ENCODE data around the gene SHQ1.

SHQ1 gene

GRCh38 chr3:72782521-72782920 lies 65.7 kb downstream of the SHQ1 start:
- no peaks in the 10 kb centered on the region for H3K9me3 ChIP-seq (ENCODE audit: control insufficient read depth, insufficient read depth, low read length)
- no peak overlapping the region for H3K4me3 ChIP-seq (ENCODE audit: low read length)
- no peaks in the 10 kb centered on the region for H3K27me3 ChIP-seq (ENCODE audit: control insufficient read depth, insufficient read depth, low read length)
- no peaks in the 10 kb centered on the region for H3K36me3 ChIP-seq (ENCODE audit: control insufficient read depth, insufficient read depth, low read length)
- H3K4me1 ChIP-seq (ENCODE audit: control insufficient read depth, insufficient read depth, low read length) = no peaks in the 10 kb centered on the region
- no CpG with 5 or more reads among the region's 2 CpGs for WGBS (ENCODE audit: insufficient coverage, insufficient read length)
- H3K27ac ChIP-seq (ENCODE audit: low read length) = no peak overlapping the region
- DNase-seq (ENCODE audit: low read depth, low spot score) = no peak

GRCh38 chr3:72769758-72770540 lies 78.3 kb downstream of the SHQ1 start:
- no peaks in the 10 kb centered on the region for H3K27me3 ChIP-seq (ENCODE audit: control insufficient read depth, insufficient read depth, low read length)
- peaks cover 8% of the 10 kb centered on the region for H3K4me1 ChIP-seq (ENCODE audit: control insufficient read depth, insufficient read depth, low read length)
- no CpG with 5 or more reads among the region's 1 CpG for WGBS (ENCODE audit: insufficient coverage, insufficient read length)
- no peaks in the 10 kb centered on the region for H3K9me3 ChIP-seq (ENCODE audit: control insufficient read depth, insufficient read depth, low read length)
- H3K27ac ChIP-seq (ENCODE audit: low read length) = no peak overlapping the region
- no peak for DNase-seq (ENCODE audit: low read depth, low spot score)
- no peaks in the 10 kb centered on the region for H3K36me3 ChIP-seq (ENCODE audit: control insufficient read depth, insufficient read depth, low read length)
- H3K4me3 ChIP-seq (ENCODE audit: low read length) = no peak overlapping the region

GRCh38 chr3:72768936-72769335 lies 79.3 kb downstream of the SHQ1 start:
- no peak for DNase-seq (ENCODE audit: low read depth, low spot score)
- Histone ChIP-seq H3K27me3 (ENCODE audit: control insufficient read depth, insufficient read depth, low read length) (no peaks in the 10 kb centered on the region), H3K9me3 (ENCODE audit: control insufficient read depth, insufficient read depth, low read length) (no peaks in the 10 kb centered on the region), H3K27ac (ENCODE audit: low read length) (no peak overlapping the region), H3K36me3 (ENCODE audit: control insufficient read depth, insufficient read depth, low read length) (no peaks in the 10 kb centered on the region), H3K4me3 (ENCODE audit: low read length) (no peak overlapping the region), H3K4me1 (ENCODE audit: control insufficient read depth, insufficient read depth, low read length) (peaks cover 8% of the 10 kb centered on the region)
- no CpG with 5 or more reads among the region's 1 CpG for WGBS (ENCODE audit: insufficient coverage, insufficient read length)

- no CpG with 5 or more reads among the region's 6 CpGs for WGBS (ENCODE audit: insufficient coverage, insufficient read length)
- DNase-seq (ENCODE audit: low read depth, low spot score) = no peak
- no peaks in the 10 kb centered on the region for H3K27me3 ChIP-seq (ENCODE audit: control insufficient read depth, insufficient read depth, low read length)
- H3K4me1 ChIP-seq (ENCODE audit: control insufficient read depth, insufficient read depth, low read length) = peaks cover 8% of the 10 kb centered on the region
- H3K9me3 ChIP-seq (ENCODE audit: control insufficient read depth, insufficient read depth, low read length) = no peaks in the 10 kb centered on the region
- H3K36me3 ChIP-seq (ENCODE audit: control insufficient read depth, insufficient read depth, low read length) = no peaks in the 10 kb centered on the region; the same call in 1 of the 2 replicates
- H3K27ac ChIP-seq (ENCODE audit: low read length) = no peak overlapping the region
- H3K4me3 ChIP-seq (ENCODE audit: low read length) = no peak overlapping the region
Measured at GRCh38 chr3:72768481-72768880, 79.8 kb downstream of the SHQ1 start.

GRCh38 chr3:72768006-72768441 lies 80.2 kb downstream of the SHQ1 start:
- H3K27ac ChIP-seq (ENCODE audit: low read length) = no peak overlapping the region
- no peak for DNase-seq (ENCODE audit: low read depth, low spot score)
- no peaks in the 10 kb centered on the region for H3K9me3 ChIP-seq (ENCODE audit: control insufficient read depth, insufficient read depth, low read length)
- H3K27me3 ChIP-seq (ENCODE audit: control insufficient read depth, insufficient read depth, low read length) = no peaks in the 10 kb centered on the region
- no CpG with 5 or more reads among the region's 5 CpGs for WGBS (ENCODE audit: insufficient coverage, insufficient read length)
- H3K4me3 ChIP-seq (ENCODE audit: low read length) = no peak overlapping the region
- H3K4me1 ChIP-seq (ENCODE audit: control insufficient read depth, insufficient read depth, low read length) = peaks cover 8% of the 10 kb centered on the region
- no peaks in the 10 kb centered on the region; the same call in 1 of the 2 replicates for H3K36me3 ChIP-seq (ENCODE audit: control insufficient read depth, insufficient read depth, low read length)

- Histone ChIP-seq H3K4me1 (ENCODE audit: control insufficient read depth, insufficient read depth, low read length) (peaks cover 8% of the 10 kb centered on the region), H3K9me3 (ENCODE audit: control insufficient read depth, insufficient read depth, low read length) (no peaks in the 10 kb centered on the region), H3K4me3 (ENCODE audit: low read length) (no peak overlapping the region), H3K36me3 (ENCODE audit: control insufficient read depth, insufficient read depth, low read length) (no peaks in the 10 kb centered on the region; the same call in 1 of the 2 replicates), H3K27me3 (ENCODE audit: control insufficient read depth, insufficient read depth, low read length) (no peaks in the 10 kb centered on the region), H3K27ac (ENCODE audit: low read length) (no peak overlapping the region)
- no CpG with 5 or more reads among the region's 5 CpGs for WGBS (ENCODE audit: insufficient coverage, insufficient read length)
- DNase-seq (ENCODE audit: low read depth, low spot score) = no peak
Measured at GRCh38 chr3:72766866-72767265, 81.4 kb downstream of the SHQ1 start.

- H3K4me3 ChIP-seq (ENCODE audit: low read length) = no peak overlapping the region
- H3K27ac ChIP-seq (ENCODE audit: low read length) = no peak overlapping the region
- no peaks in the 10 kb centered on the region for H3K9me3 ChIP-seq (ENCODE audit: control insufficient read depth, insufficient read depth, low read length)
- no CpG with 5 or more reads among the region's 8 CpGs for WGBS (ENCODE audit: insufficient coverage, insufficient read length)
- H3K36me3 ChIP-seq (ENCODE audit: control insufficient read depth, insufficient read depth, low read length) = no peaks in the 10 kb centered on the region; the same call in 1 of the 2 replicates
- no peaks in the 10 kb centered on the region for H3K27me3 ChIP-seq (ENCODE audit: control insufficient read depth, insufficient read depth, low read length)
- DNase-seq (ENCODE audit: low read depth, low spot score) = no peak
- peaks cover 6% of the 10 kb centered on the region for H3K4me1 ChIP-seq (ENCODE audit: control insufficient read depth, insufficient read depth, low read length)
Measured at GRCh38 chr3:72763751-72764440, 84.3 kb downstream of the SHQ1 start.

- WGBS (ENCODE audit: insufficient coverage, insufficient read length) = no CpG with 5 or more reads among the region's 3 CpGs
- no peaks in the 10 kb centered on the region; the same call in 1 of the 2 replicates for H3K36me3 ChIP-seq (ENCODE audit: control insufficient read depth, insufficient read depth, low read length)
- no peak overlapping the region for H3K27ac ChIP-seq (ENCODE audit: low read length)
- H3K4me3 ChIP-seq (ENCODE audit: low read length) = no peak overlapping the region
- H3K4me1 ChIP-seq (ENCODE audit: control insufficient read depth, insufficient read depth, low read length) = peaks cover 3% of the 10 kb centered on the region; the same call in 1 of the 2 replicates
- H3K27me3 ChIP-seq (ENCODE audit: control insufficient read depth, insufficient read depth, low read length) = no peaks in the 10 kb centered on the region
- H3K9me3 ChIP-seq (ENCODE audit: control insufficient read depth, insufficient read depth, low read length) = no peaks in the 10 kb centered on the region
- DNase-seq (ENCODE audit: low read depth, low spot score) = no peak
Measured at GRCh38 chr3:72761410-72761809, 86.8 kb downstream of the SHQ1 start.

- Histone ChIP-seq H3K4me3 (ENCODE audit: low read length) (no peak overlapping the region), H3K27me3 (ENCODE audit: control insufficient read depth, insufficient read depth, low read length) (no peaks in the 10 kb centered on the region), H3K9me3 (ENCODE audit: control insufficient read depth, insufficient read depth, low read length) (no peaks in the 10 kb centered on the region), H3K27ac (ENCODE audit: low read length) (no peak overlapping the region), H3K36me3 (ENCODE audit: control insufficient read depth, insufficient read depth, low read length) (no peaks in the 10 kb centered on the region; the same call in 1 of the 2 replicates), H3K4me1 (ENCODE audit: control insufficient read depth, insufficient read depth, low read length) (no peaks in the 10 kb centered on the region)
- no peak for DNase-seq (ENCODE audit: low read depth, low spot score)
- WGBS (ENCODE audit: insufficient coverage, insufficient read length) = no CpG with 5 or more reads among the region's 3 CpGs
Measured at GRCh38 chr3:72760225-72760624, 88.0 kb downstream of the SHQ1 start.

GRCh38 chr3:72756900-72757299 lies 91.3 kb downstream of the SHQ1 start:
- Histone ChIP-seq H3K4me1 (ENCODE audit: control insufficient read depth, insufficient read depth, low read length) (no peaks in the 10 kb centered on the region), H3K27me3 (ENCODE audit: control insufficient read depth, insufficient read depth, low read length) (no peaks in the 10 kb centered on the region), H3K27ac (ENCODE audit: low read length) (no peak overlapping the region), H3K4me3 (ENCODE audit: low read length) (no peak overlapping the region), H3K36me3 (ENCODE audit: control insufficient read depth, insufficient read depth, low read length) (no peaks in the 10 kb centered on the region), H3K9me3 (ENCODE audit: control insufficient read depth, insufficient read depth, low read length) (no peaks in the 10 kb centered on the region)
- WGBS (ENCODE audit: insufficient coverage, insufficient read length) = no CpG with 5 or more reads among the region's 3 CpGs
- no peak for DNase-seq (ENCODE audit: low read depth, low spot score)
